PC-9 (cell line): Measurements from ENCODE around the gene ANXA6.

Source experiments
- CTCF ChIP-seq: fragments of 200-600 bp; sonication (generic); conservative IDR thresholded peaks from 2 replicates; pipeline ENCODE4 v1.6.1; 2017; ENCODE audit warnings: mixed run types, antibody characterized with exemption, mild to moderate bottlenecking, moderate library complexity
- EZH2 ChIP-seq: fragments of 200-600 bp; sonication (generic); IDR thresholded peaks from 2 replicates; pipeline ENCODE4 v1.8.0; 2017; ENCODE audit warnings: antibody characterized with exemption, low read depth

- no peak for TF ChIP-seq EZH2
- no peak for TF ChIP-seq CTCF
Measured at GRCh38 chr5:151168602-151169344, 11.2 kb upstream of the ANXA6 start.
